Measurements from ENCODE around the gene GMCL2. TPM values are rescaled to one million over a fixed set of nuclear protein-coding genes. Genes with fewer than 3 reads are reported as not detected.

GMCL2 gene
- polyA plus RNA-seq, 4 donors, result 0.03 TPM; not detected in 3

- no peak for FAIRE-seq
- Histone ChIP-seq H3K4me1 (ENCODE audit: control insufficient read depth in 3 of 3, insufficient read depth in 2 of 3, low read depth in 1 of 3, low read length in 2 of 3) (peaks cover 7 to 52% (median 9%) of the 10 kb centered on the region in 3 donors), H3K4me3 (ENCODE audit: low read depth in 1 of 3, low read length in 3 of 3) (no peak overlapping the region)
Measured at GRCh38 chr5:178207183-178207916, 20.2 kb upstream of the GMCL2 start.

GRCh38 chr5:178206166-178207101, 19.3 kb upstream of the GMCL2 start:
- DNase-seq (peak in 1 of 2 donors; percentile 39), FAIRE-seq (no peak)
- Histone ChIP-seq H3K36me3 (ENCODE audit: control insufficient read depth in 3 of 3, insufficient read depth in 2 of 3, low read depth in 1 of 3, low read length in 3 of 3) (peaks cover 14 to 48% (median 32%) of the 10 kb centered on the region in 3 donors), H3K9me3 (ENCODE audit: control insufficient read depth in 2 of 2, insufficient read depth in 1 of 2, low read depth in 1 of 2, low read length in 1 of 2) (no peaks in the 10 kb centered on the region), H3K4me1 (ENCODE audit: control insufficient read depth in 3 of 3, insufficient read depth in 2 of 3, low read depth in 1 of 3, low read length in 2 of 3) (peaks cover 7 to 51% (median 8%) of the 10 kb centered on the region in 3 donors), H3K27ac (ENCODE audit: low read depth in 1 of 3, low read length in 2 of 3) (peak overlapping the region; percentile 76 to 99 (median 94)), H3K4me3 (ENCODE audit: low read depth in 1 of 3, low read length in 3 of 3) (peak overlapping the region; percentile 71 to 98 (median 97)), H3K27me3 (ENCODE audit: control insufficient read depth in 3 of 3, insufficient read depth in 3 of 3, low read length in 3 of 3) (no peaks in the 10 kb centered on the region)
- 18 to 32% (median 19%) methylated on average over 12 of the region's 12 CpGs for WGBS, 3 donors

More at GRCh38 chr5:178207183-178207916, 20.2 kb upstream of the GMCL2 start:
- no peaks in the 10 kb centered on the region for H3K27me3 ChIP-seq (ENCODE audit: control insufficient read depth in 3 of 3, insufficient read depth in 3 of 3, low read length in 3 of 3)
- DNase-seq, result peak; percentile 36 to 85
- 30 to 54% (median 38%) methylated on average over 5 of the region's 5 CpGs for WGBS, 3 donors
- peaks cover 18 to 57% (median 40%) of the 10 kb centered on the region in 3 donors for H3K36me3 ChIP-seq (ENCODE audit: control insufficient read depth in 3 of 3, insufficient read depth in 2 of 3, low read depth in 1 of 3, low read length in 3 of 3)
- peak overlapping the region; percentile 76 to 99 (median 94) for H3K27ac ChIP-seq (ENCODE audit: low read depth in 1 of 3, low read length in 2 of 3)
- H3K9me3 ChIP-seq (ENCODE audit: control insufficient read depth in 2 of 2, insufficient read depth in 1 of 2, low read depth in 1 of 2, low read length in 1 of 2), result no peaks in the 10 kb centered on the region

GRCh38 chr5:178205749-178206047, 18.5 kb upstream of the GMCL2 start:
- H3K4me1 ChIP-seq (ENCODE audit: control insufficient read depth in 3 of 3, insufficient read depth in 2 of 3, low read depth in 1 of 3, low read length in 2 of 3), result peaks cover 6 to 44% (median 7%) of the 10 kb centered on the region in 3 donors
- 0 to 4% (median 2%) methylated on average over 5 of the region's 5 CpGs for WGBS, 3 donors
- no peak for DNase-seq
- H3K36me3 ChIP-seq (ENCODE audit: control insufficient read depth in 3 of 3, insufficient read depth in 2 of 3, low read depth in 1 of 3, low read length in 3 of 3), result peaks cover 12 to 41% (median 26%) of the 10 kb centered on the region in 3 donors
- FAIRE-seq, result no peak
- H3K9me3 ChIP-seq (ENCODE audit: control insufficient read depth in 2 of 2, insufficient read depth in 1 of 2, low read depth in 1 of 2, low read length in 1 of 2), result no peaks in the 10 kb centered on the region
- peak overlapping the region; percentile 76 to 99 (median 94) for H3K27ac ChIP-seq (ENCODE audit: low read depth in 1 of 3, low read length in 2 of 3)
- H3K27me3 ChIP-seq (ENCODE audit: control insufficient read depth in 3 of 3, insufficient read depth in 3 of 3, low read length in 3 of 3), result no peaks in the 10 kb centered on the region
- H3K4me3 ChIP-seq (ENCODE audit: low read depth in 1 of 3, low read length in 3 of 3), result peak overlapping the region; percentile 71 to 98 (median 97)

GRCh38 chr5:178204935-178205748, 18.0 kb upstream of the GMCL2 start:
- Histone ChIP-seq H3K27me3 (ENCODE audit: control insufficient read depth in 3 of 3, insufficient read depth in 3 of 3, low read length in 3 of 3) (no peaks in the 10 kb centered on the region), H3K9me3 (ENCODE audit: control insufficient read depth in 2 of 2, insufficient read depth in 1 of 2, low read depth in 1 of 2, low read length in 1 of 2) (no peaks in the 10 kb centered on the region), H3K36me3 (ENCODE audit: control insufficient read depth in 3 of 3, insufficient read depth in 2 of 3, low read depth in 1 of 3, low read length in 3 of 3) (peaks cover 10 to 35% (median 21%) of the 10 kb centered on the region in 3 donors), H3K27ac (ENCODE audit: low read depth in 1 of 3, low read length in 2 of 3) (peak overlapping the region; percentile 76 to 99 (median 94)), H3K4me1 (ENCODE audit: control insufficient read depth in 3 of 3, insufficient read depth in 2 of 3, low read depth in 1 of 3, low read length in 2 of 3) (peaks cover 6 to 39% (median 7%) of the 10 kb centered on the region in 3 donors), H3K4me3 (ENCODE audit: low read depth in 1 of 3, low read length in 3 of 3) (peak overlapping the region; percentile 71 to 98 (median 97))
- DNase-seq (peak; percentile 91 to 92), FAIRE-seq (no peak)
- 1% methylated on average over 65 to 90 of the region's 90 CpGs for WGBS, 3 donors

- Histone ChIP-seq H3K4me1 (ENCODE audit: control insufficient read depth in 3 of 3, insufficient read depth in 2 of 3, low read depth in 1 of 3, low read length in 2 of 3) (peaks cover 6 to 34% (median 7%) of the 10 kb centered on the region in 3 donors), H3K4me3 (ENCODE audit: low read depth in 1 of 3, low read length in 3 of 3) (peak within 1 kb of the TSS; percentile 71 to 98 (median 97)), H3K27me3 (ENCODE audit: control insufficient read depth in 3 of 3, insufficient read depth in 3 of 3, low read length in 3 of 3) (no peaks in the 10 kb centered on the region), H3K36me3 (ENCODE audit: control insufficient read depth in 3 of 3, insufficient read depth in 2 of 3, low read depth in 1 of 3, low read length in 3 of 3) (peaks cover 2 to 27% (median 14%) of the 10 kb centered on the region in 3 donors), H3K9me3 (ENCODE audit: control insufficient read depth in 2 of 2, insufficient read depth in 1 of 2, low read depth in 1 of 2, low read length in 1 of 2) (no peaks in the 10 kb centered on the region), H3K27ac (ENCODE audit: low read depth in 1 of 3, low read length in 2 of 3) (peak within 1 kb of the TSS; percentile 76 to 99 (median 94))
- FAIRE-seq (no peak), DNase-seq (peak; percentile 97 to 98)
- WGBS, 3 donors, result 0 to 1% (median 1%) methylated on average over 67 to 96 of the region's 96 CpGs
Measured at GRCh38 chr5:178204182-178204934, 17.2 kb upstream of the GMCL2 start, which contains the start of gene HNRNPAB. Gene HNRNPAB (plus strand): TSS chr5:178204533. CDS start chr5:178204838, 305 bp downstream.

- 8 to 22% (median 15%) methylated on average over 25 to 30 of the region's 30 CpGs for WGBS, 3 donors
- H3K4me3 ChIP-seq (ENCODE audit: low read depth in 1 of 3, low read length in 3 of 3), result peak overlapping the region; percentile 37 to 98 (median 71)
- peak overlapping the region; percentile 6 to 94 (median 57) for H3K27ac ChIP-seq (ENCODE audit: low read depth in 1 of 3, low read length in 2 of 3)
- no peaks in the 10 kb centered on the region for H3K27me3 ChIP-seq (ENCODE audit: control insufficient read depth in 3 of 3, insufficient read depth in 3 of 3, low read length in 3 of 3)
- FAIRE-seq, result no peak
- H3K9me3 ChIP-seq (ENCODE audit: control insufficient read depth in 2 of 2, insufficient read depth in 1 of 2, low read depth in 1 of 2, low read length in 1 of 2), result no peaks in the 10 kb centered on the region
- no peak for DNase-seq
- peaks cover 6 to 28% (median 7%) of the 10 kb centered on the region in 3 donors for H3K4me1 ChIP-seq (ENCODE audit: control insufficient read depth in 3 of 3, insufficient read depth in 2 of 3, low read depth in 1 of 3, low read length in 2 of 3)
- H3K36me3 ChIP-seq (ENCODE audit: control insufficient read depth in 3 of 3, insufficient read depth in 2 of 3, low read depth in 1 of 3, low read length in 3 of 3), result peaks cover 0 to 21% (median 8%) of the 10 kb centered on the region in 3 donors
Measured at GRCh38 chr5:178203670-178204181, 16.6 kb upstream of the GMCL2 start.

- Histone ChIP-seq H3K27me3 (ENCODE audit: control insufficient read depth in 3 of 3, insufficient read depth in 3 of 3, low read length in 3 of 3) (no peaks in the 10 kb centered on the region), H3K9me3 (ENCODE audit: control insufficient read depth in 2 of 2, insufficient read depth in 1 of 2, low read depth in 1 of 2, low read length in 1 of 2) (no peaks in the 10 kb centered on the region), H3K4me3 (ENCODE audit: low read depth in 1 of 3, low read length in 3 of 3) (no peak overlapping the region), H3K27ac (ENCODE audit: low read depth in 1 of 3, low read length in 2 of 3) (no peak overlapping the region), H3K4me1 (ENCODE audit: control insufficient read depth in 3 of 3, insufficient read depth in 2 of 3, low read depth in 1 of 3, low read length in 2 of 3) (peaks cover 6 to 16% (median 7%) of the 10 kb centered on the region in 3 donors), H3K36me3 (ENCODE audit: control insufficient read depth in 3 of 3, insufficient read depth in 2 of 3, low read depth in 1 of 3, low read length in 3 of 3) (peaks cover 0 to 13% (median 5%) of the 10 kb centered on the region in 3 donors)
- no peak for FAIRE-seq
- WGBS, 3 donors, result 95 to 97% (median 96%) methylated on average over 10 of the region's 10 CpGs
- DNase-seq, result no peak
Measured at GRCh38 chr5:178202541-178202940, 15.4 kb upstream of the GMCL2 start.
